Upper lobe of left lung (tissue), 4 donors: ENCODE data around the gene HOMER2.

ENCODE experiments used
- CTCF ChIP-seq, 6 experiments: fragments of 450-650 bp in 4 of 6; fragments of 200-600 bp in 2 of 6; sonication (generic) in 2 of 6; IDR thresholded peaks; one replicate each; pipeline ENCODE4 v1.5.1; 2016 to 2019; ENCODE audit warnings: antibody characterized with exemption in 6 of 6
- EP300 ChIP-seq, 4 donors: sonication (generic); formaldehyde crosslinking; IDR thresholded peaks; one replicate each; pipeline ENCODE4 v1.5.1; 2017; ENCODE audit warnings: antibody characterized with exemption in 4 of 4, control low read depth in 2 of 4
- POLR2A ChIP-seq, 4 donors: fragments of 450-650 bp; IDR thresholded peaks; one replicate each; pipeline ENCODE4 v1.5.1; 2016 to 2017; ENCODE audit warnings: antibody characterized with exemption in 4 of 4, mild to moderate bottlenecking in 2 of 4
- POLR2AphosphoS5 ChIP-seq, 2 donors: sonication (generic); formaldehyde crosslinking; IDR thresholded peaks; one replicate each; pipeline ENCODE4 v1.5.1; 2017; ENCODE audit warnings: antibody characterized with exemption in 2 of 2

- TF ChIP-seq POLR2AphosphoS5 (IDR thresholded peaks at IDR 0.05): no peak
- peak in 1 of 6 experiments; percentile 45 for TF ChIP-seq CTCF (IDR thresholded peaks at IDR 0.05)
- TF ChIP-seq POLR2A (IDR thresholded peaks at IDR 0.05): peak in 1 of 4 donors; percentile 6
- TF ChIP-seq EP300 (IDR thresholded peaks at IDR 0.05): no peak
These were observed at the start of gene HOMER2 for GRCh38 chr15:82952158-82953081.
